Measurements from ENCODE around the gene CCDC9. TPM values are rescaled to one million over a fixed set of nuclear protein-coding genes. Genes with fewer than 3 reads are reported as not detected.

The CCDC9 gene
- total and polyA plus RNA-seq, 2 of the 13 experiments (the other 11 are each of a cell fraction or from before 2014, with no cell fraction given): 2.9 to 6.3 TPM

GRCh38 chr19:47240996-47241918, 15.1 kb upstream of the CCDC9 start (continued):
- TF ChIP-seq HMGA1 (CRISPR knock-in tag; conservative IDR thresholded peaks at IDR 0.05) (no peak), HOXA9 (CRISPR knock-in tag; IDR thresholded peaks at IDR 0.05; ENCODE audit: borderline replicate concordance) (peak; percentile 77; the same call in 1 of the 2 replicates), ZNF777 (CRISPR knock-in tag; IDR thresholded peaks at IDR 0.05) (no peak), ZMYM3 (CRISPR knock-in tag; IDR thresholded peaks at IDR 0.05) (peak; percentile 78), TFDP1 (CRISPR knock-in tag; IDR thresholded peaks at IDR 0.05; ENCODE audit: borderline replicate concordance) (no peak), NFIC (IDR thresholded peaks at IDR 0.05; ENCODE audit: low read length) (no peak), DMAP1 (CRISPR knock-in tag; IDR thresholded peaks at IDR 0.05) (0 out of 2 replicates have a peak, but pooled peaks have one; percentile 25), NFKB2 (CRISPR knock-in tag; IDR thresholded peaks at IDR 0.05; ENCODE audit: borderline replicate concordance) (no peak), KLF15 (CRISPR knock-in tag; IDR thresholded peaks at IDR 0.05; ENCODE audit: borderline replicate concordance) (no peak), ZNF431 (CRISPR knock-in tag; IDR thresholded peaks at IDR 0.05; ENCODE audit: borderline replicate concordance, low read depth) (no peak), HDAC6 (IDR thresholded peaks at IDR 0.05; ENCODE audit: low read depth, low read length) (no peak), ZNF33B (CRISPR knock-in tag; IDR thresholded peaks at IDR 0.05) (no peak), ZNF577 (CRISPR knock-in tag; IDR thresholded peaks at IDR 0.05; ENCODE audit: borderline replicate concordance, low read depth) (no peak), ZNF138 (CRISPR knock-in tag; IDR thresholded peaks at IDR 0.05; ENCODE audit: low read depth) (no peak), JUNB (CRISPR knock-in tag; IDR thresholded peaks at IDR 0.05; ENCODE audit: borderline replicate concordance) (0 out of 2 replicates have a peak, but pooled peaks have one; percentile 13), IKZF5 (CRISPR knock-in tag; IDR thresholded peaks at IDR 0.05) (0 out of 2 replicates have a peak, but pooled peaks have one; percentile 19), ZBTB4 (CRISPR knock-in tag; IDR thresholded peaks at IDR 0.05; ENCODE audit: borderline replicate concordance) (no peak), CCAR2 (optimal IDR thresholded peaks at IDR 0.05; ENCODE audit: low read depth, low read length) (no peak), ZNF816 (CRISPR knock-in tag; IDR thresholded peaks at IDR 0.05; ENCODE audit: borderline replicate concordance) (no peak), SNAPC2 (CRISPR knock-in tag; IDR thresholded peaks at IDR 0.05) (no peak), HOMEZ (CRISPR knock-in tag; IDR thresholded peaks at IDR 0.05; ENCODE audit: low read depth) (no peak)
